ENCODE measurements around the gene KAT8. TPM values are rescaled to one million over a fixed set of nuclear protein-coding genes. Genes with fewer than 3 reads are reported as not detected.

Gene KAT8
- total RNA-seq, 1 donor from 2014 or later, result 61.2 TPM

DNA sequence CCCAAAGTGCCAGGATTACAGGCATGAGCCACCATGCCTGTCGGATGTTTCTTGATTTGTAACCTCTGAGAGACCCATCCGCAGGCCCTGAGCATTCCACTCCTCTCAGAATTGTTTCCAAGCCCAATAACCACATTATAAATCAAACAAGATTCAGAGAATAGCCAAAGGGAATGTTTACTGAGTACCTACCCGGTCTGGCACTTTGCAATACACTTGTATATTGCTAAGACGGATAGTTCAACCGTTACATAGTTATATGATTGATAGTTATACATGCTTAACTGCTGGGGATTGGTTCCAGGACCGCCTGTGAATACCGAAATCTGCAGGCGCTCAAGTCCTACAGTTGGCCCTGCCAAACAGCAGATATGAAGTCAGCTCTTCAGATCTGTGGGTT is 3.0 kb upstream of the KAT8 start:
- intact Hi-C loops (cut with micrococcal nuclease), result no loop called here
- Mint-ChIP-seq H3K27ac (no peak overlapping the region), H3K27me3 (ENCODE audit: low read depth) (no peaks in the 10 kb centered on the region), H3K4me1 (ENCODE audit: low read depth) (peaks cover 19% of the 10 kb centered on the region), H3K4me3 (ENCODE audit: low read depth) (no peak overlapping the region), H3K9me3 (no peaks in the 10 kb centered on the region), H3K36me3 (ENCODE audit: low read depth) (peaks cover 51% of the 10 kb centered on the region)
- DNase-seq (ENCODE audit: low spot score), result no peak

DNA sequence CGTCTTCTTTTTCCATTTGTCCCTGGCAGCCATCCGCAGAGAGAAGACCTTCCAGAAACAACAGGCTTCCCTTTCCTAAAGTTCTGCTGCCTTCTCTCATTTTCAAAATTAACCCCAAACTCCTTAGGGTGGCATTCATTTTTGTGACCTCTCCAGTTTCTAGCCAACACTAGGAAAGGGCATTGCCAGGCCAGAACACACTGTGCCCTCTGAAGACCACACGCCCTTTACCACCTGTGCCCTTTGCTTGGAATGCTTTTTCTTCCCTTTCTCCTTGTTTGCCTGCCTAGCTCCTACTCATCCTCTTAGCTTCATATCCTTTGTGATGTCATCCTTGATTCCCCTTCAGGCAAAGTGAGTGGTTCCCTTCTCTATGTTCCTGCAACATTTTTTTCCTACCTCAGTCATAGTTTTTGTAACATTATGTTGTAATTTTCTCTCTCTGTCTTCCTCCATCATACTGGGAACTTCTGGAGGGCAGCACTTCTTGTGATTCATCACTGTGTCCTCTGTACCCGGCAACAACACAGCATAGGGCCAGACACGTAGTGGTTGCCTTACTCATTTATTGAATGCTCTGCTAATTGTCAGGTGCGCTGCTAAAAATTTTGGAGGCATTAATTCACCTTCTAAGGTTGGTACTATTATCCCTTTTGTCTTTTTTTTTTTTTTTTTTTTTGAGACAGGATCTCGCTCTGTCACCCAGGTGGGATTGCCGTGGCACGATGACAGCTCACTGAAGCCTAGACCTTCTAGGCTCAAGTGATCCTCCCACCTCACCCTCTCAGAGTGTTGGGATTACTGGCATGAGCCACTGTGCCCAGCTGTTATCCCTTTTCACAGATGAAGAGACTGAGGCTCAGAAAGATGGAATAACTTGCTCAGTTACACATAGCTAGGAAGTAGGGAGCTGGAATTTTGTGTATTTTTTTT is 1.0 kb downstream of the KAT8 start:
- Mint-ChIP-seq H3K36me3 (ENCODE audit: low read depth) (peaks cover 41% of the 10 kb centered on the region), H3K4me3 (ENCODE audit: low read depth) (peak overlapping the region; percentile 86), H3K27ac (peak overlapping the region; percentile 75), H3K4me1 (ENCODE audit: low read depth) (peaks cover 16% of the 10 kb centered on the region), H3K27me3 (ENCODE audit: low read depth) (no peaks in the 10 kb centered on the region), H3K9me3 (no peaks in the 10 kb centered on the region)
- intact Hi-C loops (cut with micrococcal nuclease), result loop anchor here (5.0 kb wide), 1 partner anchor 59 kb away; no protein-coding TSS in a partner anchor
- no peak for DNase-seq (ENCODE audit: low spot score)

DNA sequence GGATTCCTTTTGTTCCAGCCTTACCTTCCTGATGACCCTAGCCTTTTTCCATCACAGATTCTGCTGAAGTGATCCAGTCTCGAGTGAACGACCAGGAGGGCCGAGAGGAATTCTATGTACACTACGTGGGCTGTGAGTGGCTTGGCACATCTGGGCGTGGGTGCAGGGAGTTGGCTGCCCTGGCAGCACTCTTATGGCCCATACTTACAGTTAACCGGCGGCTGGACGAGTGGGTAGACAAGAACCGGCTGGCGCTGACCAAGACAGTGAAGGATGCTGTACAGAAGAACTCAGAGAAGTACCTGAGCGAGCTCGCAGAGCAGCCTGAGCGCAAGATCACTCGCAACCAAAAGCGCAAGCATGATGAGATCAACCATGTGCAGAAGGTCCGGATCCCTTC is 2.7 kb downstream of the KAT8 start:
- no peak overlapping the region for H3K4me3 Mint-ChIP-seq (ENCODE audit: low read depth)
- peaks cover 41% of the 10 kb centered on the region for H3K36me3 Mint-ChIP-seq (ENCODE audit: low read depth)
- no peaks in the 10 kb centered on the region for H3K9me3 Mint-ChIP-seq
- H3K4me1 Mint-ChIP-seq (ENCODE audit: low read depth), result peaks cover 11% of the 10 kb centered on the region
- intact Hi-C loops (cut with micrococcal nuclease), result no loop called here
- DNase-seq (ENCODE audit: low spot score), result no peak
- H3K27ac Mint-ChIP-seq, result no peak overlapping the region
- H3K27me3 Mint-ChIP-seq (ENCODE audit: low read depth), result no peaks in the 10 kb centered on the region

- Mint-ChIP-seq H3K4me3 (ENCODE audit: low read depth) (no peak overlapping the region), H3K27me3 (ENCODE audit: low read depth) (no peaks in the 10 kb centered on the region), H3K27ac (no peak overlapping the region), H3K4me1 (ENCODE audit: low read depth) (no peaks in the 10 kb centered on the region), H3K9me3 (no peaks in the 10 kb centered on the region), H3K36me3 (ENCODE audit: low read depth) (peaks cover 32% of the 10 kb centered on the region)
- intact Hi-C loops (cut with micrococcal nuclease), result no loop called here
- DNase-seq (ENCODE audit: low spot score), result no peak
Measured at GRCh38 chr16:31125844-31126243, 8.4 kb downstream of the KAT8 start.

GRCh38 chr16:31127182-31127581 is 9.7 kb downstream of the KAT8 start:
- no peak for DNase-seq (ENCODE audit: low spot score)
- intact Hi-C loops (cut with micrococcal nuclease), result no loop called here
- Mint-ChIP-seq H3K9me3 (no peaks in the 10 kb centered on the region), H3K27me3 (ENCODE audit: low read depth) (no peaks in the 10 kb centered on the region), H3K4me3 (ENCODE audit: low read depth) (no peak overlapping the region), H3K27ac (no peak overlapping the region), H3K36me3 (ENCODE audit: low read depth) (peaks cover 24% of the 10 kb centered on the region), H3K4me1 (ENCODE audit: low read depth) (no peaks in the 10 kb centered on the region)

GRCh38 chr16:31128711-31129567 is 11.5 kb downstream of the KAT8 start:
- Mint-ChIP-seq H3K9me3 (no peaks in the 10 kb centered on the region), H3K4me3 (ENCODE audit: low read depth) (no peak overlapping the region), H3K4me1 (ENCODE audit: low read depth) (no peaks in the 10 kb centered on the region), H3K27ac (no peak overlapping the region), H3K36me3 (ENCODE audit: low read depth) (peaks cover 23% of the 10 kb centered on the region), H3K27me3 (ENCODE audit: low read depth) (no peaks in the 10 kb centered on the region)
- intact Hi-C loops (cut with micrococcal nuclease), result no loop called here
- no peak for DNase-seq (ENCODE audit: low spot score)

DNA sequence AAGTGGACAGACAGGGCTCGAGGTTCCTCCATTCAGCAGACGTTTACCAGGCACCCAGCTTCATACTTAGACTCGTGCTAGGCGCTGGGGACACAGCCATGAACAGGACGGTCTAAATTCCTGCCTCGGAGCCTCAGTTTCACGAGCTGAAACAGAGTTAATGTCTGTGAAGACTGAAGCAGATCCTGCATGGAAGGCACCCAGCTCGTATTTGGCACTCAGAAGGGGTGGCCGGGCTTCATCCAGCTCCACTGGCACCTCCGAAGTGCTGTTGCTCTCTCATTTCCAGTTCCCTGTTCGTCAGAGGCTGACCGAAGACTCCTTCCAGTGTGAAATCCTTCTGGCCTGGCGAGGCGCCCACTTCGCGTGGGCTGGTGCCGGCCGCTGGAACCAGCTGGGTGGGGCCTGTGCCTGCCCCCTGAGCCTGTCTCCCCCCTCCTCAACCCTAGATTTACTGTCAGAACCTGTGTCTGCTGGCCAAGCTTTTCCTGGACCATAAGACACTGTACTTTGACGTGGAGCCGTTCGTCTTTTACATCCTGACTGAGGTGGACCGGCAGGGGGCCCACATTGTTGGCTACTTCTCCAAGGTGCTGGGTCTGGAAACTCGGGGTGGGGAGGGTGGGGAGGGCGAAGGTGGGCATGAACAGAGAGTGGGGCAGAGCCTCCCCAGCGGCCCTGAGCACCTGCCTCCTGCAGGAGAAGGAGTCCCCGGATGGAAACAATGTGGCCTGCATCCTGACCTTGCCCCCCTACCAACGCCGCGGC is 12.3 kb downstream of the KAT8 start:
- Mint-ChIP-seq H3K4me1 (ENCODE audit: low read depth) (no peaks in the 10 kb centered on the region), H3K9me3 (no peaks in the 10 kb centered on the region), H3K27ac (peak overlapping the region; percentile 7), H3K4me3 (ENCODE audit: low read depth) (no peak overlapping the region), H3K27me3 (ENCODE audit: low read depth) (no peaks in the 10 kb centered on the region), H3K36me3 (ENCODE audit: low read depth) (peaks cover 23% of the 10 kb centered on the region)
- intact Hi-C loops (cut with micrococcal nuclease), result no loop called here
- DNase-seq (ENCODE audit: low spot score), result no peak

- Mint-ChIP-seq H3K36me3 (ENCODE audit: low read depth) (peaks cover 23% of the 10 kb centered on the region), H3K4me1 (ENCODE audit: low read depth) (no peaks in the 10 kb centered on the region), H3K27ac (no peak overlapping the region), H3K4me3 (ENCODE audit: low read depth) (no peak overlapping the region), H3K9me3 (no peaks in the 10 kb centered on the region), H3K27me3 (ENCODE audit: low read depth) (no peaks in the 10 kb centered on the region)
- intact Hi-C loops (cut with micrococcal nuclease), result no loop called here
- no peak for DNase-seq (ENCODE audit: low spot score)
Measured at GRCh38 chr16:31130336-31130891, 12.9 kb downstream of the KAT8 start.

- intact Hi-C loops (cut with micrococcal nuclease), result no loop called here
- H3K9me3 Mint-ChIP-seq, result no peaks in the 10 kb centered on the region
Measured at GRCh38 chr16:31130899-31131298, 13.4 kb downstream of the KAT8 start.

GRCh38 chr16:31131416-31131815 is 14.0 kb downstream of the KAT8 start:
- no peaks in the 10 kb centered on the region for H3K4me1 Mint-ChIP-seq (ENCODE audit: low read depth)
- H3K4me3 Mint-ChIP-seq (ENCODE audit: low read depth), result no peak overlapping the region
- no peak for DNase-seq (ENCODE audit: low spot score)
- no peak overlapping the region for H3K27ac Mint-ChIP-seq
- intact Hi-C loops (cut with micrococcal nuclease), result no loop called here
- H3K9me3 Mint-ChIP-seq, result no peaks in the 10 kb centered on the region
- H3K36me3 Mint-ChIP-seq (ENCODE audit: low read depth), result peaks cover 16% of the 10 kb centered on the region
- H3K27me3 Mint-ChIP-seq (ENCODE audit: low read depth), result no peaks in the 10 kb centered on the region

More at GRCh38 chr16:31130899-31131298, 13.4 kb downstream of the KAT8 start:
- Mint-ChIP-seq H3K4me3 (ENCODE audit: low read depth) (no peak overlapping the region), H3K4me1 (ENCODE audit: low read depth) (no peaks in the 10 kb centered on the region), H3K27me3 (ENCODE audit: low read depth) (no peaks in the 10 kb centered on the region), H3K27ac (no peak overlapping the region), H3K36me3 (ENCODE audit: low read depth) (peaks cover 21% of the 10 kb centered on the region)
- DNase-seq (ENCODE audit: low spot score), result no peak

- Mint-ChIP-seq H3K27me3 (ENCODE audit: low read depth) (no peaks in the 10 kb centered on the region), H3K36me3 (ENCODE audit: low read depth) (peaks cover 14% of the 10 kb centered on the region)
- intact Hi-C loops (cut with micrococcal nuclease), result no loop called here
Measured at GRCh38 chr16:31131841-31132271, 14.4 kb downstream of the KAT8 start.

DNA sequence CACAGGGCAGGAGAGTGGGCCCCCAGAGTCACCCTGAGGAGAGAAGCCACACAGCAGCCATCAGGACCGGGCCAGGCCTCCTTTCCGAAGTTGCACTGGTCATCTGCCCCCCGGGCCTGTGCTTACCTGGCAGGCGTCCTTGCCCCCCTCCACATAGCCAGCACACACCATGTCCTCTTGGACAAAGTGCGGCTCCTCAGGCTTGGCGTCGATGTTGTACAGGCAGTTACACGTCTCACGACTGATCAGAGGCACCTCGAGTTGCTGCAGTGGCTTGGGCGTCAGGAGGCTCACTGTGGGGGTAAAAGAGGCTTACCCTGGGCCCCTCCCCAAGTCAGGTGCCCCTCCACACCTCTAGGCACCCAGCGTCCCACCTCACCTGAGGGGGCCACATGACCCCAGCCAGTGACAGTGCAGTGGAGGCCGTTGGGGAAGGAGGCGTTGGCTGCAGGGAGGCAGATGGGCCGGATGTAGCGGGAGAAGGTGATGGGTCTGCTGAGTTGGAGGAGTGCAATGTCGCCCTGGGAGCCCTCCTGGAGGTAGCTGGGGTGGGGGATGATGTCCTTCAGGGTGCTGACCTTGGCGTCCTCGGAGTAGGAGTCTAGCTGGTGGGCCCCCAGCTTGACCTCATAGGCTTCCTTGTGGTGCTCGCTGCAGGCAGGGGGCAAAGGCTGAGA is 15.0 kb downstream of the KAT8 start:
- H3K4me1 Mint-ChIP-seq (ENCODE audit: low read depth), result no peaks in the 10 kb centered on the region
- H3K9me3 Mint-ChIP-seq, result no peaks in the 10 kb centered on the region
- no peak overlapping the region for H3K4me3 Mint-ChIP-seq (ENCODE audit: low read depth)
- no peak for DNase-seq (ENCODE audit: low spot score)
- intact Hi-C loops (cut with micrococcal nuclease), result no loop called here
- no peaks in the 10 kb centered on the region for H3K27me3 Mint-ChIP-seq (ENCODE audit: low read depth)
- H3K36me3 Mint-ChIP-seq (ENCODE audit: low read depth), result peaks cover 12% of the 10 kb centered on the region
- no peak overlapping the region for H3K27ac Mint-ChIP-seq

More at GRCh38 chr16:31131841-31132271, 14.4 kb downstream of the KAT8 start:
- no peak for DNase-seq (ENCODE audit: low spot score)
- no peak overlapping the region for H3K4me3 Mint-ChIP-seq (ENCODE audit: low read depth)
- H3K4me1 Mint-ChIP-seq (ENCODE audit: low read depth), result no peaks in the 10 kb centered on the region
- no peak overlapping the region for H3K27ac Mint-ChIP-seq
- H3K9me3 Mint-ChIP-seq, result no peaks in the 10 kb centered on the region

Measured in activated T-helper 2 cell treated with anti-CD3 and anti-CD28 coated beads, Interferon-gamma antibody, Interleukin-2, Interleukin-4, amounts not matched to agents 10 μg/mL and 5 μg/mL and 100 μg/mL, durations not matched to agents 14 hours and 24 hours and 36 hours (primary cell).